ENCODE results near the gene PAM16.

- TF ChIP-seq, protein P1, sequence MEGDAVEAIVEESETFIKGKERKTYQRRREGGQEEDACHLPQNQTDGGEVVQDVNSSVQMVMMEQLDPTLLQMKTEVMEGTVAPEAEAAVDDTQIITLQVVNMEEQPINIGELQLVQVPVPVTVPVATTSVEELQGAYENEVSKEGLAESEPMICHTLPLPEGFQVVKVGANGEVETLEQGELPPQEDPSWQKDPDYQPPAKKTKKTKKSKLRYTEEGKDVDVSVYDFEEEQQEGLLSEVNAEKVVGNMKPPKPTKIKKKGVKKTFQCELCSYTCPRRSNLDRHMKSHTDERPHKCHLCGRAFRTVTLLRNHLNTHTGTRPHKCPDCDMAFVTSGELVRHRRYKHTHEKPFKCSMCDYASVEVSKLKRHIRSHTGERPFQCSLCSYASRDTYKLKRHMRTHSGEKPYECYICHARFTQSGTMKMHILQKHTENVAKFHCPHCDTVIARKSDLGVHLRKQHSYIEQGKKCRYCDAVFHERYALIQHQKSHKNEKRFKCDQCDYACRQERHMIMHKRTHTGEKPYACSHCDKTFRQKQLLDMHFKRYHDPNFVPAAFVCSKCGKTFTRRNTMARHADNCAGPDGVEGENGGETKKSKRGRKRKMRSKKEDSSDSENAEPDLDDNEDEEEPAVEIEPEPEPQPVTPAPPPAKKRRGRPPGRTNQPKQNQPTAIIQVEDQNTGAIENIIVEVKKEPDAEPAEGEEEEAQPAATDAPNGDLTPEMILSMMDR (IDR thresholded peaks at IDR 0.05 in 8 of 11, conservative IDR thresholded peaks at IDR 0.05 in 3 of 11): no peak
- TF ChIP-seq POLR2A (IDR thresholded peaks at IDR 0.05): no peak
Measured at GRCh38 chr16:4338712-4339299, 12.3 kb downstream of the PAM16 start.
